GM21515 (cell line): ENCODE measurements around the gene PDE1C.
"Not testable (repeated sequence)": the region's sequence is repeated elsewhere in the genome, so short reads cannot be mapped to it uniquely, and the experiment has no call there.

ENCODE experiments used
- ATAC-seq: cut with Tn5 transposase; IDR thresholded peaks from one replicate; pipeline ENCODE4 v1.9.1; 2021; ENCODE audit not compliant: unreplicated experiment

PDE1C gene

DNA sequence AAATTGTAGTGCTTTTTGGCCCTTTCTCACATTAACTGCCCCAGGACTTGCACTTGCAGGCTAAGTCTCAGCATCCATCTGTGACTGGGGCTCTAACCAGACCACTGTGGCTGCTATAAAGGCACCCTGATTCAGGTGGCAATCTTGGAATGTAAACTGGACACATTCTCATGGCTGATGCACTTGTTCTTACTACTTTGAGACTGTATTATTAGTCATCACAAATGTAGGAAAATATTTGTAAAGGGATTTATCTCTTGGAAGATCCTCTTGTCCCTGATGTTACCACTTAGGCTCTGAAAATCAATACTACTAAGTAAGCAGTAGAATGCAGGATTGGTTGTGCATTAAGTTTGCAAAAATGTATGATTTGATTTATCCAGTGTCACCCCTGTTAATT lies 25.0 kb downstream of the PDE1C start:
- no peak for ATAC-seq

GRCh38 chr7:32044739-32045138 lies 25.5 kb downstream of the PDE1C start:
- ATAC-seq: no peak

GRCh38 chr7:32043688-32044087 lies 26.5 kb downstream of the PDE1C start:
- no peak for ATAC-seq

DNA sequence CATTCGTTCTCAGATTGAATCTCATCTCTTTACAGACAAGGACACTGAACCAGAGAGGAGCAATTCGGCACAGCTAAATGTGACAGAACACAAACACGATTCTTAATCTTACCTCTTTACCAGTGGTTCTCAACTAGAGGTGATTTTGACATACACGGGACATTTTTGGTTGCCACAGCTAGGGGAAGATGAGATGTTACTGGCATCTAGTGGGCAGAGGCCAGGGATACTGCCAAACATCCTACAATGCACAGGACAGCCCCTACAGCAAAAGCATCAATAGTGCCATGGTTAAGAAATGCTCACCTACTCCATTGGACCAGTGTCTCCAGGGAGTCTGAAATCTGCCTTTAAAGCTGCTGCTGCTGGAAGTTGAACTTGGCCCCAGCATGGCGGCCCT lies 27.3 kb downstream of the PDE1C start:
- ATAC-seq: no peak

DNA sequence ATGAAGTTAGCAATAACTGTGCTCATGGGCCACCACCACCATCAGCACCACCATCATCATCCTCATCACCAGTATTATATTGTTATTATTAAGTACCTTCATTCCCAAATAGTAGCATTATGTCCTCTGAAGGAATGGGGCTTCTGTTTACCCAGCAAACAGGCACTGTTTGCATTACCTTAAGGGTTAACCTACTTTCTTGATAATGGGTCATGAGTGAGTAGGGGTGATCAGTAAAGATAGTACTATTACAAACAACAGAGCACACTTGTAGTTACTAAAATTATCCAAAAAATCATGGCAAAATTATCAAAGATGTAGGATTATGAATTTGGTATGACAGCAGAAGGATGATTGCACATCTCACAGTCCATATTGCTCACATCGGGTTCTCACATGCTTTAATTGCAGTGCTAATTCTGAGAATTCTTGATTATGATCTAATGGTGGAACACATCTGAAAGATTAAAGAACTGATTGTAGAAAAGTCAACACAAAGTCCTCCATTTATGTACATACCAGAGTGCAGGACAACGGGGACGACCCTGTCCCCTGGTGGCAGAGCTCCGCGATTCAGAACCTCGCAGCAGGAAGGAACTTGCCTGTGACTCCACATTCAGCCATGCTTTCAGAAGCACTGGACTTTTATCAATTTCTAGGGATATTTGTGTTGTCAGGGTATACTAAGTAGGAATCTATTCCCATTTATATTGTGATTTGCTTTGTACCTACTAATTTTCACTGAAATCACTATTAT lies 31.0 kb downstream of the PDE1C start:
- ATAC-seq: no peak

- ATAC-seq: peak; percentile 83
These were observed 32.5 kb downstream of the PDE1C start for GRCh38 chr7:32037650-32038198.

GRCh38 chr7:32036557-32036956 lies 33.6 kb downstream of the PDE1C start:
- ATAC-seq: no peak

DNA sequence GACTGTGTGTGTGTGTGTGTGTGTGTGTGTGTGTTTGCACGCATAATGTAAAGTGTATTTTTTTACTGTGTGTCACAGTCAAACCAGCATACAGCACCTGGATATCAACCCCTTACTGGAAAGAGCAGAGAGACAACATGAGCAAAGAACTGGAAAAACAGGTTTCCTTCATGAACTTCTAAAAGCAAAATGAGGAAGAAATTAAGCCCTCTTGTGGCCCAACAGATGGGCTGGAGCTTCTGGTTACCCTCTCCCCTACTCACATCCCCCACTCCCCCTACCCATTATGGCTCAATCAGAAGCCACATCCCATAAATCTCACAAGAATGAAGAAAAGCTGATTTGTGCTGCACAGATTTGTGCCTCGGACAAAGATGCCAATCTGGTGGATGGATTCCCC lies 36.2 kb downstream of the PDE1C start:
- no peak for ATAC-seq

DNA sequence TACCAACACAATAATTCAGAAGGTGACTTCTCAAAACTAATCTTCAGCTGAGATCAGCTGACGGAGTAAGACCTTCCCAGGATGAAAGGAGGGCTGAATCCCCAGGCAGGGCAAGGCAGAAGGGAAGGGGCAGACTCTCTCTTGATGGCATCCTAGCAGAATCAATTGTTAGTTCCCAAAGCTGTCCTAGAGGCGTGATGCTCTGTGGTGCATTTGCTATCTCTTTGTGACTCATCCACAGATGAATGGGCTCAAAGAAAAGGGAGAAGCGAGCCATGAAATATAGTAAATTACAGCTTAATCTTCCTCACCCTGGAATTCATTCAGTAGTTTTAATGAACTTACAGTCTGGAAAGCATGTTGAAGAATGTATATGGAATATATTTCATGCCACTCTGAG lies 37.2 kb downstream of the PDE1C start:
- ATAC-seq: no peak

- ATAC-seq: no peak
These were observed 38.0 kb downstream of the PDE1C start for GRCh38 chr7:32032211-32032610.

DNA sequence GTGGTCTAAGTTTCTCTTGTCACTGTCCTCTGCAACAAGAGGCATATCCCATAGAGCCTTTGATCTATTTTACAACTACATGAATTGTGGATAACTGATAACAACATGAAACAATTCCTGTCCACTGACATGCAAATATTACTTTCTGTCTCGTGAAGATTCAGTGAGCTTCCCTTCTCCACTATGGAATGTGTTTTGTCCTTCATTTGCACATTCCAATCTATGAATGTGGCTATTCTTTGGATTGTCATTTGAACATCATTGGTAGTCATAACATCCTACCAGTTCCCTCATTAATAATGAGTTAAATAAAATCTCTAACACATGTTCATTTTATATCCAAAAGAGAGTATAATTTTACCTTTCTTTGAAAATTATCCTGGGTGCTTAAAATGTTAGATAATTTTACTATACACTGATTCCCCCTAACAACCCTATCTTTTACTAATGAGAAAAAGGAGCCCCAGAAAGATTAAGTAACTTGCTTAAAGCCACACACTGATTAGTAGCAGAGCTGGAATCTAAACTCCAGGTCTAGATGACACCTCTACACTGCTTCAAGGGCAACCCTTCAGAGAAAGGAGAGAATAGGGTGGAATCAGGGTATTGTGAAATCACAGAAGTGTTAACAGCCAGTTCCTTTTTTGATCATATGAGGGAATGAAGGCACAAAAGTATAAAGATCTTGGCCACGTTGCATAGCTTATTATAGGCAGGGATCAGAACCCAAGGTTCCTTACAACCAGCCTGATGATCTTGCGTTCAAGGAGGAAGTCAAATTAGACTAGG lies 39.1 kb downstream of the PDE1C start:
- ATAC-seq: no peak

DNA sequence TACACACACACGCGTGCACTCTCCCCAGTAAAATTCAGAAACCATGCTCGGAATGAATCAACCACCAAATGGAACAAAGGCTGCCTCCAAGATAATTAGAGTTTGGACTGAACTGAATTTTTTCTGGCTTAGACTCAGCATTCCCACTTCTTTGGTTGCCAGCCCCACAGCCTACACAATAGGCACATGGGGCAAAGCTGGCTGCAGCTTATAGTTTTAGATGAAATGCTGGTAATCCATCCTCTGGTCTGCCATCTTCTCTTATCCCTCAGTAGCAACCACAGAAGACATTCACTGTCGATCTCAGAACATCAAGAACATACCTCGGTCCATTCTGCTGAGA lies 44.2 kb downstream of the PDE1C start:
- no peak for ATAC-seq

GRCh38 chr7:32025381-32026082 lies 44.7 kb downstream of the PDE1C start:
- no peak for ATAC-seq

DNA sequence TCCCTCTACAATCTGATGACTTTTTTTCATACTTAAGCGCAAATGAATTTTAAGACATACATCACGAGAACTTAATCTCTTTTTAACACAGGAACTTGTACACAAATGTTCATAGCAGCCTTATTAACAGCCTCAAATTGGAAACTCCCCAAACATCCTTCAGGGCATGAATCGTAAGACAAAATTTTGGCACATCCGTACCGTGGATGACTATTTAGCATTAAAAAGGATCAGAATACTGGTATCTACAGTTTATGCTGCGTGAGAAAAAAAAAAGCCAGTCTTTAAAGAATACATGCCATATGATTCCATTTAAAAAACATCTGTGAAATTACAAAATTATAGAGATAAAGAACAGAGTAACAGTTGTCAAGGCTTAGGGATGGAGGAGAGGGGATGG lies 46.8 kb downstream of the PDE1C start:
- no peak for ATAC-seq

- no peak for ATAC-seq
These were observed 47.2 kb downstream of the PDE1C start for GRCh38 chr7:32022966-32023365.

GRCh38 chr7:32020551-32021159 lies 49.6 kb downstream of the PDE1C start:
- ATAC-seq: no peak

- no peak for ATAC-seq
These were observed 51.2 kb downstream of the PDE1C start for GRCh38 chr7:32018845-32019578.

DNA sequence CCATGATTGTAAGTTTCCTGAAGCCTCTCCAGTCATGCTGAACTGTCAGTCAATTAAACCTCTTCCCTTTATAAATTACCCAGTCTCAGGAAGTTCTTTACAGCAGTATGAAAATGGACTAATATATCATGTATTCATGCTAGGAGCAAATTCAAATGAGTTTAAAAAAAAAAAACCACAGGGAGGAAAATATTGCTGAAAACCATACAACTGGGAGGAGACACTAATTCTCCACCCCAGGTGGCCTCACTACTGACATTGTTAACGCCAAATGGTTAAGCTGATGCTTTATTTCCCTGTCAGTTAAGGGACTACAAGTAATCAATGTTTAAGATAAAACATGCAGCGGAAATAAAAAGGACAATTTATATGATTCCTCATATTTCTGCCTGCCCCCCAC lies 55.1 kb downstream of the PDE1C start:
- ATAC-seq: no peak

DNA sequence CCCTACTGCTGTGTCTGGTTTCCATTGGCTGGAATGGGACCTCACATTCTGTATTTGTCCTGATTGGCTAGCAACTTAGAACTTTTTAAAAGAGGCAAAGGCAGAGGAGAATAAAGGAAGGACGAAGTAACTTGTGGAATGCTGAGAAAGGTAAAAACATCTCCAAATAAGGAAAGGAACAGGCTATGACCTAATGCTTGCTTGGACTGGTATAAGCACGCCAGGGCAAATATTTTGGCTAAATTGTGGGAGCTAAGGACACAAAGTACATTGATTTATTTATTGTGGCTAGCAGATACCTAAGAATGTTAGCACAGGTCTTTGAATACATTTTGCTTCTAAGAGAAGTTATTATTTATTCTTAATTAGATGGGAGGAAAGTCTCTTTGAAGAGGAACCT lies 56.7 kb downstream of the PDE1C start:
- ATAC-seq: not testable (repeated sequence)

GRCh38 chr7:32005577-32005976 lies 64.6 kb downstream of the PDE1C start:
- no peak for ATAC-seq

DNA sequence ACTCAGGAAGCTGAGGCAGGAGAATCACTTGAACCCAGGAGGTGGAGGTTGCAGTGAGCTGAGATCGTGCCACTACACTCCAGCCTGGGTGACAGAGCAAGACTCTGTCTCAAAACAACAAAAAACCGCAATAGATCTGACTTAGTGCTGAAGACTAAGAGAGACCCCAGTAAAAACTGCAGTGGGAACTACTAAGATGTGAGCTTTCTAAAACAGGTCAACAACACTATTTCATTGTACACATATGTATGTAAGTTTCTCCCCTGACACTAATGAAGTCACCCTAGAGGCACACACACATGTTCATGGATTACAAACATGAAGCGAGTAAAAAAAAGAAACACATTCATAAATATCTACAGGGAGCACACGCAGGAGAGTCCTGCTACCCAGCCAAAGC lies 68.3 kb downstream of the PDE1C start:
- no peak for ATAC-seq
